Common myeloid progenitor, CD34-positive (primary cell): Measurements from ENCODE around the gene SLC19A3.

Source experiments
- CTCF ChIA-PET: fragments of 350-600 bp; sonication (Branson Sonifier 250); formaldehyde crosslinking; loops from one replicate; lab custom pipeline; 2021; ENCODE audit warnings: antibody characterized with exemption; lab: Charles Lee
- POLR2A ChIA-PET: fragments of 350-600 bp; sonication (Branson Sonifier 250); formaldehyde crosslinking; loops from one replicate; lab custom pipeline; 2021; ENCODE audit warnings: antibody characterized with exemption; lab: Charles Lee
- DNase-seq, 3 donors: peaks; one replicate each; pipeline versions ENCODE4 v3.0.0 to v3.0.0-alpha.2; 2013
- H3K27ac ChIP-seq, 2 experiments: 1 replicate in 1 of 2; 2 replicates in 1 of 2; pipeline ENCODE4 v1.7.0; 2013; ENCODE audit warnings: inconsistent platforms in 2 of 2, low read length in 2 of 2, mild to moderate bottlenecking in 2 of 2, low read depth in 1 of 2, moderate library complexity in 1 of 2; ENCODE audit not compliant: severe bottlenecking in 2 of 2, insufficient read depth in 1 of 2, poor library complexity in 1 of 2
- H3K27me3 ChIP-seq, 5 experiments: replicated peaks in 2 of 5; 1 replicate in 3 of 5; 2 replicates in 2 of 5; pipeline versions ENCODE4 v1.6.1 to v1.7.0; 2013; ENCODE audit warnings: low read length in 4 of 5, mild to moderate bottlenecking in 2 of 5, moderate library complexity in 2 of 5, inconsistent platforms in 1 of 5; ENCODE audit not compliant: insufficient read depth in 5 of 5, control insufficient read depth in 4 of 5
- H3K36me3 ChIP-seq, 4 experiments: 1 replicate in 2 of 4; 2 replicates in 2 of 4; pipeline versions ENCODE4 v1.6.1 to v1.7.0; 2013; ENCODE audit warnings: low read length in 3 of 4, control low read depth in 1 of 4, mild to moderate bottlenecking in 1 of 4; ENCODE audit not compliant: control insufficient read depth in 4 of 4, insufficient read depth in 4 of 4
- H3K4me1 ChIP-seq, 4 experiments: 1 replicate in 3 of 4; 2 replicates in 1 of 4; pipeline versions ENCODE4 v1.6.1 to v1.7.1; 2013; ENCODE audit warnings: low read length in 3 of 4, mild to moderate bottlenecking in 3 of 4, control low read depth in 1 of 4, inconsistent platforms in 1 of 4, moderate library complexity in 1 of 4; ENCODE audit not compliant: control insufficient read depth in 4 of 4, insufficient read depth in 4 of 4; ENCODE audit errors: control extremely low read depth in 1 of 4
- H3K4me3 ChIP-seq, 7 experiments: 1 replicate in 4 of 7; 2 replicates in 3 of 7; pipeline versions ENCODE4 v1.5.1 to v1.7.0; 2013; ENCODE audit warnings: mild to moderate bottlenecking in 7 of 7, low read length in 6 of 7, moderate library complexity in 6 of 7, inconsistent platforms in 2 of 7, low read depth in 2 of 7, control low read depth in 1 of 7; ENCODE audit not compliant: insufficient read depth in 4 of 7, control insufficient read depth in 1 of 7; ENCODE audit errors: extremely low read depth in 1 of 7
- H3K9me3 ChIP-seq, 5 experiments: 1 replicate in 4 of 5; 2 replicates in 1 of 5; pipeline versions ENCODE4 v1.6.1 to v1.7.1; 2013; ENCODE audit warnings: low read length in 4 of 5, mild to moderate bottlenecking in 2 of 5, inconsistent platforms in 1 of 5, low read depth in 1 of 5, moderate library complexity in 1 of 5; ENCODE audit not compliant: control insufficient read depth in 4 of 5, insufficient read depth in 2 of 5; ENCODE audit errors: control extremely low read depth in 1 of 5
- WGBS: methylation state at CpG from one replicate; pipeline ENCODE4 v1.1.5; 2013; ENCODE audit not compliant: insufficient coverage; 5-methylcytosine and 5-hydroxymethylcytosine counted together

SLC19A3 gene

DNA sequence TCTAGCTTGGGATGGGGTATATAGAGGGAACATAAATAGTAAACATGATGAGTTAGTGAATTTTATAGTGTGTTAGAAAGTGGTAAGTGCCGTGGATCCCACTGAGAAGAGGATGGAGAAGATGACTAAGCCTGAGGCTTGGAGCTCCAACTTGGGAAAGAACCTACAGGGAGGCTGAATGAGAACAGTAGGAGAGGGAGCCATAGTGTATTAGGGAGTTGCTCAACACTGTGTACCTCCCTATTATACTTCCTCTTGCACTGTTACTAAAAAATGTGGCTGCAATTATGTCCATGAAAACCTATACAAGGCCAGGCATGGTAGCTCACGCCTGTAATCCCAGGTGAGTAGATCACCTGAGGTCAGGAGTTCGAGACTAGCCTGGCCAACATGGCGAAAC, 2.9 kb upstream of the SLC19A3 start:
- CTCF ChIA-PET, result no interaction called here
- H3K4me1 ChIP-seq, result peaks cover 4 to 7% (median 5%) of the 10 kb centered on the region in 4 experiments
- WGBS, result 93% methylated on average over 3 of the region's 4 CpGs

DNA sequence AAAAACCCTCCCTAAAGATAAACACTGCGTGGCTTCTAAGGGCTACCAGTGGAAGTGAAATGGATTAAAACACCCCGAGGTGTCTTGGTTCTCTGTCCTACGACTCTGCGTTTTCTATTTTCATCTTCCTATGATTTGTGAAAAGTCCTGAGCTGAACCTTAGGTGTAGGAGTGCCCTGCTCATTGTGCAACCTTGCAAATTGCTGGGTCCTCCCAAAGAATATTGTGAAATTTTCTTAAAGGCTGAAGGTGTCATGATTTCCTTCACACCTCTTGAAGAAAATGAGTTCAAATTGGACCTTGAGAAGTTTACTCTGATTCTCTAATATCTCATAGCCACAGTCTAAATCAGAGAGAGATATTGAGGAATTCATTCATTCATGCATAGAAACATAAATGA, 1.8 kb upstream of the SLC19A3 start:
- ChIA-PET CTCF (no interaction called here), POLR2A (no interaction called here)
- Histone ChIP-seq H3K36me3 (no peaks in the 10 kb centered on the region), H3K4me1 (peaks cover 4 to 7% (median 5%) of the 10 kb centered on the region in 4 experiments), H3K27ac (no peak overlapping the region), H3K4me3 (no peak overlapping the region), H3K9me3 (no peaks in the 10 kb centered on the region), H3K27me3 (peaks cover 0 to 29% (median 10%) of the 10 kb centered on the region in 5 experiments)
- 100% methylated on average over 4 of the region's 4 CpGs for WGBS
- DNase-seq, result no peak

More for the DNA sequence above, 2.9 kb upstream of the SLC19A3 start:
- Histone ChIP-seq H3K4me3 (no peak overlapping the region), H3K36me3 (no peaks in the 10 kb centered on the region), H3K9me3 (no peaks in the 10 kb centered on the region), H3K27ac (no peak overlapping the region), H3K27me3 (peaks cover 0 to 25% (median 10%) of the 10 kb centered on the region in 5 experiments)
- DNase-seq, result no peak
- POLR2A ChIA-PET, result no interaction called here

DNA sequence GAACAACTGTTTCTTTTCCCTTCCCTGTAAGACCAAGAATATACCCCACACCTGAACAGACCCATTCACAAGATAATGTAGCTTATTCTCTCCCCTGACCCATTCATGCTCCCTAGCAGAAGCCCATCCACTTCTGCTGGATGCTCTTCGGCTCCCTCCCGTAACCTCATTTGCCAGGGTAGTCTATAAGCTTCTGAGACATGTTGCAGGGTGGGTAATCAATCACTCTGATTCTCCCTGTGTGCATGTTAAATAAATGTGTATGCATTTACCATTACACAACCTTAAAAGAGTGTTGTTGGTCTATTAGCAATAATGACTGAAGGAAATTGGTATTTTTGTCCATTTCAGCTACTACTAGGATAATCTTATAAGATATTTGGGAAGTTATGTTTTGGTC, 1.3 kb downstream of the SLC19A3 start:
- Histone ChIP-seq H3K27me3 (peaks cover 0 to 26% (median 10%) of the 10 kb centered on the region in 5 experiments), H3K36me3 (no peaks in the 10 kb centered on the region), H3K4me1 (peaks cover 4 to 7% (median 5%) of the 10 kb centered on the region in 4 experiments), H3K4me3 (no peak overlapping the region), H3K9me3 (no peaks in the 10 kb centered on the region), H3K27ac (no peak overlapping the region)
- no CpG with 5 or more reads among the region's 2 CpGs for WGBS
- ChIA-PET POLR2A (no interaction called here), CTCF (no interaction called here)
- no peak for DNase-seq

DNA sequence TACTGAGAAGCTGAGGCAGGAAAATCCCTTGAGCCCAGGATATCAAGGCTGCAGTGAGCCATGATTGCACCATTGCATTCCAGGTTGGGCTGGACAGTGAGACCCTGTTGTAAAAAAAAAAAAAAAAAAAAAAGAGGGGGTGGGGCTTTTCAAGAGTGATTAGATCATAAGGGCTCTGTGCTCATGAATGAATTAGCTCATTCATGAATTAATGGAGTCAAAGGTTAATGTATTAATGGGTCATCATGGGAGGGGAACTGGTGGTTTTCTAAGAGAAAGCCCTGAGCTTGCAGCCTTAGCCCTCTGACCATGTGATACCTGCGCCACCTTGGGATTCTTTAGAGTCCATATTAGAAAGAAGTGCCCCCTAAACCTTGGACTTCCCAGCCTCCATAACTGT, 4.5 kb downstream of the SLC19A3 start:
- ChIA-PET POLR2A (no interaction called here), CTCF (no interaction called here)
- H3K4me1 ChIP-seq, result peaks cover 4 to 7% (median 5%) of the 10 kb centered on the region in 4 experiments
- no peak overlapping the region for H3K27ac ChIP-seq
- H3K36me3 ChIP-seq, result no peaks in the 10 kb centered on the region
- no peak overlapping the region for H3K4me3 ChIP-seq
- H3K27me3 ChIP-seq, result peaks cover 0 to 26% (median 10%) of the 10 kb centered on the region in 5 experiments
- no peak for DNase-seq
- WGBS, result 100% methylated on average over 1 of the region's 1 CpG
- no peaks in the 10 kb centered on the region for H3K9me3 ChIP-seq

DNA sequence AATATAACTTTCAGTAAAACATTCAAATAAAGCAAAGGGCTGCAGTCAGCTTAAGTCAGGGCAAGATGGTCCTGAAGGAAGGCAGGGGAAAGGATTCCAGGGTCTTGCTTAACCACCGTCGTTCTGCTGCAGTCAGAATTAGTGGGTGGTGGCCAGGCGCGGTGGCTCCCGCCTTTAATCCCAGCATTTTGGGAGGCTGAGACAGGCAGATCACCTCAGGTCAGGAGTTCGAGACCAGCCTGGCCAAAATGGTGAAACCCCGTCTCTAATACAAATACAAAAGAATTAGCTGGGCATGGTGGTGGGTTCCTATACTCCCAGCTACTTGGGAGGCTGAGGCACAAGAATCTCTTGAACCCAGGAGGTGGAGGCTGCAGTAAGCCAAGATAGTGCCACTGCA, 6.8 kb downstream of the SLC19A3 start:
- CTCF ChIA-PET, result no interaction called here
- POLR2A ChIA-PET, result no interaction called here
- 92% methylated on average over 2 of the region's 7 CpGs for WGBS
- no peak for DNase-seq
- Histone ChIP-seq H3K27ac (no peak overlapping the region), H3K4me3 (no peak overlapping the region), H3K9me3 (no peaks in the 10 kb centered on the region), H3K36me3 (no peaks in the 10 kb centered on the region), H3K4me1 (no peaks in the 10 kb centered on the region), H3K27me3 (peaks cover 0 to 7% (median 2%) of the 10 kb centered on the region in 5 experiments)

DNA sequence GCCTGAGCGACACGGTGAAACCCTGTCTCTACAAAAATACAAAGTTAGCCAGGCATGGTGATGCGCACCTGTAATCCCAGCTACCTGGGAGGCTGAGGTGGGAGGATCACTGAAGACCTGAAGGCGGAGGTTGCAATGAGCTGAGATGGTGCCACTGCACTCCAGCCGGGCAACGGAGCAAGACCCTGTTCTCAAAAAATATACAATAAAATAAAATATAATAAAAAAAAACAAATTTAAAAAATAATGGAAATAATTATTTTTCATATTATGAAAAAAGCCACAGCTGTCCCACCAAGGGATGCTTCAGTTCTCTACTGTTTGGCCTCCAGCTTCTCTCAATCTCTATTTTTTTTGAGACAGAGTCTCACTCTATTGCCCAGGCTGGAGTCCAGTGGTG, 10.4 kb downstream of the SLC19A3 start:
- POLR2A ChIA-PET, result no interaction called here
- no peaks in the 10 kb centered on the region for H3K4me1 ChIP-seq
- H3K36me3 ChIP-seq, result no peaks in the 10 kb centered on the region
- H3K27me3 ChIP-seq, result peaks cover 0 to 3% (median 2%) of the 10 kb centered on the region in 5 experiments
- no peak overlapping the region for H3K4me3 ChIP-seq
- CTCF ChIA-PET, result no interaction called here
- peaks cover 0 to under 1% (median 0%) of the 10 kb centered on the region in 5 experiments for H3K9me3 ChIP-seq
- DNase-seq, result no peak
- 100% methylated on average over 2 of the region's 6 CpGs for WGBS
- no peak overlapping the region for H3K27ac ChIP-seq

DNA sequence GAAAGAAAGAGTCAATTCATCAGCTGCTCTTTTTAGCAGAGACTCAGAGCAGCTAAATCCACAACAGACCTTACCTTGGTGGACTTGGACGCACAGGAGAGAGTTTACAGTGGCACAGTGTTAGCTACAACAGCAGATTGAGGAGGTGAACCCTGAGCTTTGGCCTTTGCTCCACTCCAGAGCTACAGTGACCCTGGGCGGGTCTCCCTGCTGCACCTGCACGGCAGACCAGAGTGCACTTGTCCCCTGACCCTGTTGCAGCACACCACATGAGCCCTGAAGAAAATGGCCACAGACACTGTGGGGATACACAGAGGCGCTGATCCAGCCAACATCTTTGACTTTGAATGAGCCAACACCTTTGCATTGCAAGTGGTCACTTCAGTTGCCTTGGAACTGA, 11.0 kb downstream of the SLC19A3 start:
- WGBS, result 100% methylated on average over 4 of the region's 4 CpGs
- H3K9me3 ChIP-seq, result peaks cover 0 to 5% (median 0%) of the 10 kb centered on the region in 5 experiments
- CTCF ChIA-PET, result no interaction called here

More for the DNA sequence above, 11.0 kb downstream of the SLC19A3 start:
- DNase-seq, result no peak
- Histone ChIP-seq H3K4me1 (no peaks in the 10 kb centered on the region), H3K4me3 (no peak overlapping the region), H3K36me3 (no peaks in the 10 kb centered on the region), H3K27ac (no peak overlapping the region), H3K27me3 (peaks cover 0 to 3% (median 2%) of the 10 kb centered on the region in 5 experiments)
- POLR2A ChIA-PET, result no interaction called here
